Parathyroid adenoma (tissue), 2 donors: ENCODE results near the gene RRBP1.

ENCODE experiments used
- H2AFZ ChIP-seq: fragments of 300-600 bp; sonication (generic); one replicate; pipeline ENCODE4 v1.7.0; 2017; ENCODE audit warnings: antibody characterized with exemption, mild to moderate bottlenecking
- H3K27ac ChIP-seq: fragments of 300-600 bp; sonication (generic); one replicate; pipeline ENCODE4 v1.7.0; 2017
- H3K27me3 ChIP-seq: fragments of 300-600 bp; sonication (generic); one replicate; pipeline ENCODE4 v1.7.0; 2017; ENCODE audit warnings: low read length; ENCODE audit not compliant: control insufficient read depth, insufficient read depth
- H3K36me3 ChIP-seq: fragments of 300-600 bp; sonication (generic); one replicate; pipeline ENCODE4 v1.7.0; 2017; ENCODE audit warnings: low read length; ENCODE audit not compliant: control insufficient read depth, insufficient read depth
- H3K4me1 ChIP-seq: fragments of 300-600 bp; sonication (generic); one replicate; pipeline ENCODE4 v1.7.0; 2017; ENCODE audit warnings: control low read depth
- H3K4me2 ChIP-seq: fragments of 300-600 bp; sonication (generic); one replicate; pipeline ENCODE4 v1.7.0; 2017; ENCODE audit warnings: low read length
- H3K4me3 ChIP-seq: fragments of 300-600 bp; sonication (generic); one replicate; pipeline ENCODE4 v1.7.0; 2017; ENCODE audit warnings: low read depth, low read length
- H3K79me2 ChIP-seq: fragments of 300-600 bp; sonication (generic); one replicate; pipeline ENCODE4 v1.7.0; 2017; ENCODE audit warnings: control low read depth
- H3K9ac ChIP-seq: fragments of 300-600 bp; sonication (generic); one replicate; pipeline ENCODE4 v1.7.0; 2017; ENCODE audit warnings: mild to moderate bottlenecking
- H3K9me3 ChIP-seq: fragments of 300-600 bp; sonication (generic); one replicate; pipeline ENCODE4 v1.7.0; 2017; ENCODE audit warnings: low read length; ENCODE audit not compliant: control insufficient read depth
- TF ChIP-seq, protein P1 (sequence below): fragments of 300-600 bp; sonication (generic); IDR thresholded peaks from one replicate; pipeline ENCODE4 v1.7.0; 2017; ENCODE audit warnings: antibody characterized with exemption, mild to moderate bottlenecking
- donor health status: primary hyperparathyroidism.

RRBP1 gene

GRCh38 chr20:17635332-17636244 is 46.5 kb downstream of the RRBP1 start:
- no peak overlapping the region for H3K9ac ChIP-seq
- no peaks in the 10 kb centered on the region for H3K9me3 ChIP-seq
- H3K4me1 ChIP-seq = no peaks in the 10 kb centered on the region
- H3K4me3 ChIP-seq = no peak overlapping the region
- TF ChIP-seq, protein P1, sequence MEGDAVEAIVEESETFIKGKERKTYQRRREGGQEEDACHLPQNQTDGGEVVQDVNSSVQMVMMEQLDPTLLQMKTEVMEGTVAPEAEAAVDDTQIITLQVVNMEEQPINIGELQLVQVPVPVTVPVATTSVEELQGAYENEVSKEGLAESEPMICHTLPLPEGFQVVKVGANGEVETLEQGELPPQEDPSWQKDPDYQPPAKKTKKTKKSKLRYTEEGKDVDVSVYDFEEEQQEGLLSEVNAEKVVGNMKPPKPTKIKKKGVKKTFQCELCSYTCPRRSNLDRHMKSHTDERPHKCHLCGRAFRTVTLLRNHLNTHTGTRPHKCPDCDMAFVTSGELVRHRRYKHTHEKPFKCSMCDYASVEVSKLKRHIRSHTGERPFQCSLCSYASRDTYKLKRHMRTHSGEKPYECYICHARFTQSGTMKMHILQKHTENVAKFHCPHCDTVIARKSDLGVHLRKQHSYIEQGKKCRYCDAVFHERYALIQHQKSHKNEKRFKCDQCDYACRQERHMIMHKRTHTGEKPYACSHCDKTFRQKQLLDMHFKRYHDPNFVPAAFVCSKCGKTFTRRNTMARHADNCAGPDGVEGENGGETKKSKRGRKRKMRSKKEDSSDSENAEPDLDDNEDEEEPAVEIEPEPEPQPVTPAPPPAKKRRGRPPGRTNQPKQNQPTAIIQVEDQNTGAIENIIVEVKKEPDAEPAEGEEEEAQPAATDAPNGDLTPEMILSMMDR = no peak
- H3K36me3 ChIP-seq = no peaks in the 10 kb centered on the region
- no peak overlapping the region for H3K27ac ChIP-seq
- peaks cover 46% of the 10 kb centered on the region for H3K79me2 ChIP-seq
- H3K27me3 ChIP-seq = no peaks in the 10 kb centered on the region
- H2AFZ ChIP-seq = no peak overlapping the region
- no peak overlapping the region for H3K4me2 ChIP-seq

DNA sequence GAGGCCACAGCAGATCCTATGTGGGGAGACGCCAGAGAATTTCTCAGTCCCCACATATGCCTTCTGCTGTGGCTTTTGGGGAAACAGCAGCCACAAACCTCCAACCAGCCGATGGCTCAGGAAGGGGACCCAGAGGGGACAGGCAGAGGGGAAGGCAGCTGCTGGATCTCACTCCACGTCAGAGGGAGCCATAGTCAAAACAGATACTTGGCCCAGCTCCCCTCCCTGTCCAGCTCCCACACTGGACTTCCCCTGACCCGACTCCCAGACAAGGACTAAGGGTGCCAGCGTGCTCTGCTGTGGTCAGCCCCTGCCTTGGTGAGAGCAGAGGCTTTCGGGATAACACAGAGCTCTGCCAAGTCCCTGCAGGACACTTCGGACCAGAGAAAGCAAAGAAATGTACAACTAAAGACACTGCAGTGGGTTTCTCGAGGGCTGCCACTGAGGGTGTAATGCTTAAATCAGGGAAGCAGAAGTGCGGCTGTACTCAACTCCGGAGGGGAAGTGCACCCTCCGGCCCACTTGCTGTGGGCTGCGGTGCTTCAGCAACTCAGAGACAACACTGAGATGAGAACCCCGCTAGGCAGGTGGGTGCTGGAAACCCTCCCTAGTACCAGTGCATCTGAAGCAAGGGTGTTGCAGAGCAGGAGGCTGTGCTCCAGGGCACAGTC is 47.2 kb downstream of the RRBP1 start:
- no peak overlapping the region for H3K4me2 ChIP-seq
- no peak overlapping the region for H3K4me3 ChIP-seq
- no peak overlapping the region for H3K9ac ChIP-seq
- H2AFZ ChIP-seq = no peak overlapping the region
- no peaks in the 10 kb centered on the region for H3K36me3 ChIP-seq
- H3K79me2 ChIP-seq = peaks cover 46% of the 10 kb centered on the region
- TF ChIP-seq, protein P1 = no peak
- no peaks in the 10 kb centered on the region for H3K27me3 ChIP-seq
- no peaks in the 10 kb centered on the region for H3K4me1 ChIP-seq
- no peak overlapping the region for H3K27ac ChIP-seq
- H3K9me3 ChIP-seq = no peaks in the 10 kb centered on the region

DNA sequence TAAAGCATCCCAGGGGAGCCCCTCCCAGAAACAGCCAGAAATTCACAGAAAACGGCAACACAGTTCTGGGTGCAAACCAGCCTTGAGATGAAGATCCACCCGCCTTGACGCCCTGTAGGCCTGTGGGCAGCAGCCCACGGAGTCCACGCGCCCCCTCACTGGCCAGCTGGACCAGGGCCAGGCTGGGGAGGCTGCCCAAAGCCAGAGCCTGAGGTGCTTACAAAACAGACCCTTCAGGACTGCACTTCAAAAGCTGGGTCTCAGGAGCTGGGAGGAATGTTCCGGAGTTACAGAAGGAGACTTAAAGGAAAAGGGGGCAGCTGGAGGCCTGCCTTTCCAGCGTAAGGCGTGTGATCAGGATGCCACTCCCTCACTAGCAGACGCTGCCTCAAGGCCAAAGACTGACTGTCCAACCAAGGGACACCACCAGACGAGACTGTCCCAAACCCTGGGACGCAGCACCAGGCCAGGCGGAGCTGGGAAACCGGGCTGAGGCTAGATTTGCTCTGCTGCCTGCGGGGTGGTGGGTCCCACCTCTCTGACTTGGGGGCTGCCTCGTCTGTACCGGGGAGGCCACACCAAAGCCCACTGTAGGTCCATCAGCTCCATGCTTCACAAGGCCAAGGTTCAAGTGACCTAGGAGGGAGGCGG is 48.1 kb downstream of the RRBP1 start:
- H3K4me2 ChIP-seq = no peak overlapping the region
- H3K27me3 ChIP-seq = no peaks in the 10 kb centered on the region
- H3K9ac ChIP-seq = no peak overlapping the region
- no peak overlapping the region for H3K4me3 ChIP-seq
- H2AFZ ChIP-seq = no peak overlapping the region
- H3K9me3 ChIP-seq = no peaks in the 10 kb centered on the region
- H3K79me2 ChIP-seq = peaks cover 41% of the 10 kb centered on the region
- TF ChIP-seq, protein P1 = no peak
- H3K36me3 ChIP-seq = no peaks in the 10 kb centered on the region
- no peaks in the 10 kb centered on the region for H3K4me1 ChIP-seq
- no peak overlapping the region for H3K27ac ChIP-seq

DNA sequence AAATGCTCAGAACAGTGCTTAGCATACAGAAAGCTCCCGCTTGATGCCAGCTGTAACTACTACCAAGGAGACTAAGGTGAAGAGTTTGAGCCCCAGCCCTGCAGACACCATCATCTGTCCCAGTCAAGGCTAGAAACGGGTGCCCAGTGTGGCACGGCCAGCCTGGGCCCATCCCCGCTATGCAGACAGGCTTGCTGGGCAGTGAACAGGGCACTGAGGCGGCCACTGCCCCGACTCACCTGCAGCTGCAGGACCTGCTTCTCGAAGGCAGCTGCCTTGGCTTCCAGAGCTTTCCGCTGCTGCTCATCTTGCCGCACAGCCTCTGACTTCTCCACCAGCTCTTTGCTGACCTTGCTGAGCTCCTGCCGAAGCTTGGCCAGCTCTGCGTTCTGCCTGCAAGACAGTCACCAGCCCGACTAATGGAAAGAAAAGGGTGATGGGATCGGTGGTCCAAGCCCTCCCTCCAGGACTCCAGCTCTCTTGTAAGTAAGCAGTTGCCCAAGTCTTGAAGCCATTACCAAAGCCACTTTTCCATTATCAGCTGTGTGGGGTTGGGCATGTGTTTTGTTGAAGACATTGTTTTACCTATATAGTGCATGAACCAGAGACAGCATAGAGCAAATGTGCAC is 48.7 kb downstream of the RRBP1 start:
- H3K27ac ChIP-seq = no peak overlapping the region

More for the DNA sequence above, 48.7 kb downstream of the RRBP1 start:
- Histone ChIP-seq H3K79me2 (peaks cover 37% of the 10 kb centered on the region), H3K27me3 (no peaks in the 10 kb centered on the region), H3K9ac (no peak overlapping the region), H3K4me2 (no peak overlapping the region), H3K4me1 (no peaks in the 10 kb centered on the region), H3K36me3 (no peaks in the 10 kb centered on the region), H3K4me3 (no peak overlapping the region), H3K9me3 (no peaks in the 10 kb centered on the region), H2AFZ (no peak overlapping the region)
- TF ChIP-seq, protein P1 = no peak
